H1 (cell line): Measurements from ENCODE around the gene UNC79. TPM values are rescaled to one million over a fixed set of nuclear protein-coding genes. Genes with fewer than 3 reads are reported as not detected.

ENCODE experiments used
- CTCF ChIA-PET: fragments of 300-600 bp; sonication (Branson Sonifier 250); formaldehyde crosslinking; loops from one replicate; lab custom pipeline; 2021; ENCODE audit not compliant: partially characterized antibody; lab: Charles Lee
- POLR2A ChIA-PET: fragments of 300-600 bp; sonication (Branson Sonifier 250); formaldehyde crosslinking; loops from one replicate; lab custom pipeline; 2021; ENCODE audit warnings: inconsistent platforms; ENCODE audit not compliant: partially characterized antibody; lab: Charles Lee
- DNase-seq, 2 experiments: peaks; one replicate each; pipeline versions ENCODE4 v3.0.0 to v3.0.0-alpha.2; 2010 to 2022; ENCODE audit warnings: low spot score in 2 of 2, low read depth in 1 of 2, mixed read lengths in 1 of 2
- FAIRE-seq: peaks from 2 replicates; lab custom pipeline; 2011; peaks lifted over from hg19 to GRCh38; lab: Jason Lieb, UNC
- H2AFZ ChIP-seq: 2 replicates; pipeline ENCODE4 v1.8.1; 2012; ENCODE audit warnings: low read length, inconsistent platforms
- H2AK5ac ChIP-seq: 2 replicates; pipeline ENCODE4 v1.6.1; 2013; ENCODE audit warnings: low read depth, low read length
- H2BK120ac ChIP-seq: replicated peaks from 2 replicates; pipeline ENCODE3; 2013; ENCODE audit warnings: low read depth, low read length, inconsistent platforms
- H2BK12ac ChIP-seq: 2 replicates; pipeline ENCODE4 v1.6.1; 2013; ENCODE audit warnings: low read depth, low read length
- H2BK15ac ChIP-seq: 2 replicates; pipeline ENCODE4 v1.6.1; 2013; ENCODE audit warnings: low read length
- H2BK20ac ChIP-seq: 2 replicates; pipeline ENCODE4 v1.6.1; 2013; ENCODE audit warnings: low read length
- H2BK5ac ChIP-seq: 2 replicates; pipeline ENCODE4 v1.6.1; 2013; ENCODE audit warnings: low read depth, low read length
- H3K14ac ChIP-seq: 2 replicates; pipeline ENCODE4 v1.6.1; 2013; ENCODE audit warnings: inconsistent platforms; ENCODE audit not compliant: insufficient read length
- H3K18ac ChIP-seq: 2 replicates; pipeline ENCODE4 v1.6.1; 2013; ENCODE audit warnings: low read length; ENCODE audit errors: extremely low read depth
- H3K23ac ChIP-seq: 2 replicates; pipeline ENCODE4 v1.6.1; 2013; ENCODE audit warnings: inconsistent platforms; ENCODE audit not compliant: insufficient read length
- H3K23me2 ChIP-seq: 2 replicates; pipeline ENCODE4 v1.6.1; 2013; ENCODE audit warnings: low read depth, low read length
- H3K27ac ChIP-seq: 2 replicates; pipeline ENCODE4 v1.6.1; 2011; ENCODE audit warnings: low read depth, low read length, inconsistent platforms
- H3K27me3 ChIP-seq, 4 experiments: replicated peaks in 1 of 4; 1 replicate in 1 of 4; 2 replicates in 3 of 4; pipeline versions ENCODE4 v1.6.1 to v1.8.1; 2011 to 2013; ENCODE audit warnings: low read length in 3 of 4, mild to moderate bottlenecking in 3 of 4, inconsistent platforms in 2 of 4, mixed read lengths in 2 of 4, moderate library complexity in 1 of 4; ENCODE audit not compliant: control insufficient read depth in 3 of 4, insufficient read depth in 3 of 4; ENCODE audit errors: extremely low read depth in 1 of 4
- H3K36me3 ChIP-seq, 4 experiments: 2 replicates each; pipeline versions ENCODE4 v1.6.1 to v1.8.1; 2011 to 2013; ENCODE audit warnings: mild to moderate bottlenecking in 4 of 4, low read length in 3 of 4, moderate library complexity in 2 of 4, control low read depth in 1 of 4, inconsistent platforms in 1 of 4; ENCODE audit not compliant: insufficient read depth in 4 of 4, control insufficient read depth in 2 of 4
- H3K4ac ChIP-seq: replicated peaks from 2 replicates; pipeline ENCODE3; 2013; ENCODE audit warnings: low read length, low read depth, mixed read lengths, inconsistent platforms; ENCODE audit not compliant: insufficient read length
- H3K4me1 ChIP-seq, 4 experiments: replicated peaks in 1 of 4; 1 replicate in 1 of 4; 2 replicates in 3 of 4; pipeline versions ENCODE4 v1.6.1 to v1.8.1; 2011 to 2013; ENCODE audit warnings: low read length in 3 of 4, inconsistent platforms in 2 of 4, mixed read lengths in 1 of 4; ENCODE audit not compliant: insufficient read depth in 4 of 4, control insufficient read depth in 3 of 4
- H3K4me2 ChIP-seq, 2 experiments: 2 replicates each; pipeline versions ENCODE4 v1.6.1 to v1.8.1; 2011 to 2013; ENCODE audit warnings: low read depth in 2 of 2, low read length in 2 of 2, control low read depth in 1 of 2, inconsistent platforms in 1 of 2, mild to moderate bottlenecking in 1 of 2; ENCODE audit not compliant: insufficient read depth in 1 of 2
- H3K4me3 ChIP-seq, 4 experiments: fragments of 200-600, 300-600 bp in 1 of 4; sonication (generic), shearing (Covaris generic), sonication (Bioruptor Twin) in 1 of 4; 2 replicates each; pipeline versions ENCODE4 v1.5.1 to v1.8.1; 2011 to 2016; ENCODE audit warnings: low read length in 4 of 4, low read depth in 3 of 4, control low read depth in 2 of 4, inconsistent platforms in 2 of 4, mild to moderate bottlenecking in 2 of 4, mixed read lengths in 1 of 4, moderate library complexity in 1 of 4; ENCODE audit not compliant: insufficient read depth in 2 of 4; ENCODE audit errors: extremely low read depth in 1 of 4
- H3K56ac ChIP-seq: replicated peaks from 2 replicates; pipeline ENCODE3; 2013; ENCODE audit warnings: low read depth, mild to moderate bottlenecking, mixed read lengths, low read length, inconsistent platforms; ENCODE audit not compliant: insufficient read length
- H3K79me1 ChIP-seq: 2 replicates; pipeline ENCODE4 v1.6.1; 2013; ENCODE audit warnings: low read depth, low read length, control low read depth
- H3K79me2 ChIP-seq, 2 experiments: 2 replicates each; pipeline versions ENCODE4 v1.6.1 to v1.8.1; 2012 to 2013; ENCODE audit warnings: low read length in 2 of 2, mild to moderate bottlenecking in 2 of 2, inconsistent platforms in 1 of 2; ENCODE audit not compliant: insufficient read depth in 2 of 2, control insufficient read depth in 1 of 2
- H3K9ac ChIP-seq, 4 experiments: replicated peaks in 1 of 4; 1 replicate in 1 of 4; 2 replicates in 3 of 4; pipeline versions ENCODE4 v1.6.1 to v1.8.1; 2011 to 2013; ENCODE audit warnings: low read depth in 3 of 4, low read length in 3 of 4, control low read depth in 2 of 4, mild to moderate bottlenecking in 2 of 4, moderate library complexity in 2 of 4, inconsistent platforms in 1 of 4; ENCODE audit errors: extremely low read depth in 1 of 4
- H3K9me3 ChIP-seq, 2 experiments: 2 replicates each; pipeline versions ENCODE4 v1.6.1 to v1.8.1; 2012 to 2013; ENCODE audit warnings: mild to moderate bottlenecking in 2 of 2, moderate library complexity in 2 of 2, control low read depth in 1 of 2, inconsistent platforms in 1 of 2, low read depth in 1 of 2, low read length in 1 of 2, mixed read lengths in 1 of 2; ENCODE audit not compliant: insufficient read depth in 2 of 2
- H4K20me1 ChIP-seq, 2 experiments: replicated peaks in 1 of 2; 2 replicates each; pipeline versions ENCODE3 to v1.8.1; 2011 to 2013; ENCODE audit warnings: inconsistent platforms in 2 of 2, low read length in 2 of 2, mild to moderate bottlenecking in 1 of 2; ENCODE audit not compliant: insufficient read depth in 2 of 2, control insufficient read depth in 1 of 2
- H4K5ac ChIP-seq: 2 replicates; pipeline ENCODE4 v1.6.1; 2013; ENCODE audit warnings: low read length, low read depth, mixed read lengths, inconsistent platforms; ENCODE audit not compliant: insufficient read length
- H4K8ac ChIP-seq: 2 replicates; pipeline ENCODE4 v1.8.0; 2013; ENCODE audit warnings: mild to moderate bottlenecking, moderate library complexity, low read length, inconsistent platforms; ENCODE audit not compliant: insufficient read depth; ENCODE audit errors: extremely low read depth
- H4K91ac ChIP-seq: replicated peaks from 2 replicates; pipeline ENCODE3; 2013; ENCODE audit warnings: low read length, mixed read lengths, inconsistent platforms; ENCODE audit not compliant: insufficient read length
- ASH2L ChIP-seq: fragments of 200-600, 300-600 bp; sonication (generic); IDR thresholded peaks from one replicate; pipeline ENCODE4 v1.7.1; 2017; ENCODE audit warnings: low read length
- BCL11A ChIP-seq, 2 experiments: IDR thresholded peaks; one replicate each; pipeline ENCODE4 v1.6.1; 2011; ENCODE audit warnings: low read depth in 2 of 2, low read length in 2 of 2, mild to moderate bottlenecking in 2 of 2
- MAX ChIP-seq: IDR thresholded peaks from 2 replicates; pipeline ENCODE4 v1.6.1; 2012; ENCODE audit warnings: inconsistent platforms
- RNF2 ChIP-seq: fragments of 200-900, 300-1000 bp; sonication (generic); IDR thresholded peaks from 2 replicates; pipeline ENCODE4 v1.7.1; 2016; ENCODE audit warnings: borderline replicate concordance, low read depth, mild to moderate bottlenecking, antibody characterized with exemption, low read length; ENCODE audit not compliant: poor library complexity, severe bottlenecking; ENCODE audit errors: missing control alignments
- SIRT6 ChIP-seq: IDR thresholded peaks from one replicate; pipeline ENCODE4 v1.7.1; 2012; ENCODE audit warnings: low read length, inconsistent platforms
- TEAD4 ChIP-seq: IDR thresholded peaks from 2 replicates; pipeline ENCODE4 v1.6.1; 2012; ENCODE audit warnings: low read depth, low read length, inconsistent platforms, mixed read lengths
- WGBS, 2 experiments: shearing (Covaris generic) in 1 of 2; methylation state at CpG; one replicate each; pipeline versions ENCODE4 v1.1.6 to v1.1.7; 2013 to 2015; ENCODE audit warnings: low lambda C conversion rate in 2 of 2, mixed read lengths in 2 of 2, inconsistent platforms in 1 of 2, low coverage in 1 of 2, missing lambda C conversion rate in 1 of 2; ENCODE audit not compliant: insufficient replicate concordance in 2 of 2, insufficient coverage in 1 of 2, insufficient read length in 1 of 2; ENCODE audit errors: extremely low coverage in 1 of 2, missing lambda C conversion rate in 1 of 2; 5-methylcytosine and 5-hydroxymethylcytosine counted together
- polyA plus RNA-seq, 7 experiments: library from polyadenylated mRNA; depleted of rRNA in 3 of 7; stranded (reverse) in 5 of 7; unstranded in 2 of 7; fragments of >200 nt in 5 of 7; fragments of 200-250 nt in 2 of 7; gene quantifications; 1 replicate in 5 of 7; 2 replicates in 1 of 7; 4 replicates in 1 of 7; pipeline versions ENCODE4 v1.2.1 to v1.2.3, GENCODE V29; 2011 to 2013; ENCODE audit warnings: missing spikeins in 2 of 7, mixed read lengths in 2 of 7
- total RNA-seq: library from RNA; stranded (reverse); fragmentation: NEBNext Ultra II Directional; extraction: Animal tissue kit (Norgen Biotek cat#: 25700); gene quantifications from 2 replicates; pipeline ENCODE4 v1.2.1, GENCODE V29; 2021

UNC79 gene
- total and polyA plus RNA-seq, 2 of the 8 experiments (the other 6 are each of a cell fraction or from before 2014, with no cell fraction given): 1.8 to 2.3 TPM

DNA sequence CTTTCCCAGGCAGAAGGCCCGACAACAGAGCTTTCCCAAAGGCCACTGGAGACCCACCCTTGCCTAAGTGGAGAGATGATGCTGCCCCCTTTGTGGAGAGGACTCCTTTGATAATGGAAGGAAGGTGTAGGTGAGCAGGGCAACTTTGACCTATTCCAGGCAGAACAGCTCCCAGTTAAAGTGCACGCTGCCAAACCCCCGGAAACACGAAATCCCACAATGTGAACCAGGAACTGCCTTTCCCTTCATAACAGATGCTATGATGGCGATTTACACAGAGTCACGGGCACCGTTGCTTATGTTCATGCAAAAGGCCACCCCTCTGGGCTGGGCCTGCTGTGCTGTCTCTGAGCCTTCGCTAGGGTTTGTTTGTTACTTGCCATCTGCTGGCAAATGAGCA lies 322.9 kb downstream of the UNC79 start:
- no peak overlapping the region for H3K27ac ChIP-seq
- POLR2A ChIA-PET: no interaction called here

More for the DNA sequence above, 322.9 kb downstream of the UNC79 start:
- no peak overlapping the region for H4K91ac ChIP-seq
- no peak overlapping the region for H4K5ac ChIP-seq
- H4K20me1 ChIP-seq: no peaks in the 10 kb centered on the region
- H2BK12ac ChIP-seq: no peak overlapping the region
- no peak for DNase-seq
- no peak overlapping the region for H4K8ac ChIP-seq
- TF ChIP-seq TEAD4 (no peak), BCL11A (IDR thresholded peaks at IDR 0.05; ENCODE audit: low read depth in 2 of 2, low read length in 2 of 2) (no peak), SIRT6 (no peak), ASH2L (no peak), RNF2 (no peak), MAX (no peak)
- TF ChIP-seq, all 59 proteins: peak for 0
- 99% methylated on average over 8 of the region's 8 CpGs; no CpG with 5 or more reads in 1 of the 2 experiments for WGBS, 2 experiments
- Histone ChIP-seq H3K4me1 (0 out of 7 replicates have a peak, but pooled peaks cover 0 to 3% (median 0%) of the 10 kb centered on the region in 4 experiments), H3K4me2 (no peak overlapping the region), H3K56ac (no peak overlapping the region), H3K4me3 (no peak overlapping the region), H3K27me3 (no peaks in the 10 kb centered on the region), H3K9me3 (no peaks in the 10 kb centered on the region), H3K79me2 (no peaks in the 10 kb centered on the region), H3K9ac (no peak overlapping the region), H2AK5ac (no peak overlapping the region), H2AFZ (no peak overlapping the region), H2BK20ac (no peak overlapping the region), H3K36me3 (no peaks in the 10 kb centered on the region), H3K4ac (no peak overlapping the region), H3K14ac (no peak overlapping the region), H3K23me2 (no peaks in the 10 kb centered on the region; the same call in 1 of the 2 replicates), H3K23ac (no peak overlapping the region), H2BK120ac (no peak overlapping the region), H3K79me1 (no peaks in the 10 kb centered on the region), H2BK15ac (no peak overlapping the region), H3K18ac (no peak overlapping the region), H2BK5ac (no peak overlapping the region)
- CTCF ChIA-PET: interaction anchor here (0.6 to 2.6 kb wide), 6 partner anchors 18 to 248 kb away, joined by 3 to 5 read pairs (median 3); no protein-coding TSS in a partner anchor
- no peak for FAIRE-seq
